WTC11 (cell line): Measurements from ENCODE around the gene PCSK9. TPM values are rescaled to one million over a fixed set of nuclear protein-coding genes. Genes with fewer than 3 reads are reported as not detected.
A peak's percentile ranks its signal among the peaks of the same experiment; 100 is the strongest.

Source experiments
- ATAC-seq: fragments of 200-7000 bp; cut with Tn5 transposase; 2 replicates; pipeline ENCODE4 v1.10.0; 2021; ENCODE audit warnings: mild to moderate bottlenecking, moderate library complexity
- CTCF ChIA-PET: fragments of 300-600 bp; sonication (Branson Sonifier 250); formaldehyde crosslinking; loops from one replicate; lab custom pipeline; 2021; ENCODE audit warnings: antibody characterized with exemption; lab: Charles Lee
- POLR2A ChIA-PET: fragments of 350-600 bp; sonication (Branson Sonifier 250); formaldehyde crosslinking; loops from one replicate; lab custom pipeline; 2021; ENCODE audit warnings: antibody characterized with exemption; lab: Charles Lee
- DNase-seq: peaks from one replicate; pipeline ENCODE4 v3.0.0; 2021; ENCODE audit warnings: low spot score
- H3K27ac Mint-ChIP-seq: 2 replicates; pipeline ENCODE4 v1.8.0; 2021; ENCODE audit warnings: mixed read lengths
- H3K27me3 Mint-ChIP-seq: 2 replicates; pipeline ENCODE4 v1.8.0; 2021; ENCODE audit warnings: low read depth, mild to moderate bottlenecking, moderate library complexity, mixed read lengths
- H3K36me3 Mint-ChIP-seq: 2 replicates; pipeline ENCODE4 v1.8.0; 2021; ENCODE audit warnings: mixed read lengths
- H3K4me1 Mint-ChIP-seq: 2 replicates; pipeline ENCODE4 v1.8.0; 2022; ENCODE audit warnings: mixed read lengths
- H3K4me3 Mint-ChIP-seq: 2 replicates; pipeline ENCODE4 v1.8.0; 2021; ENCODE audit warnings: mild to moderate bottlenecking, moderate library complexity, mixed read lengths
- H3K9me3 Mint-ChIP-seq: 2 replicates; pipeline ENCODE4 v1.8.0; 2021; ENCODE audit warnings: mixed read lengths
- AR ChIP-seq: fragments of 250-450 bp; sonication (Bioruptor Pico); IDR thresholded peaks from 2 replicates; pipeline ENCODE4 v1.9.0; 2021; ENCODE audit warnings: mild to moderate bottlenecking
- E2F4 ChIP-seq: sonication (generic); formaldehyde crosslinking; IDR thresholded peaks from 2 replicates; pipeline ENCODE4 v1.8.1; 2022; ENCODE audit warnings: low read depth, mild to moderate bottlenecking, moderate library complexity, missing genetic modification reagents, borderline replicate concordance
- ETV6 ChIP-seq: sonication (generic); formaldehyde crosslinking; IDR thresholded peaks from 2 replicates; pipeline ENCODE4 v1.8.1; 2022; ENCODE audit warnings: mild to moderate bottlenecking, missing genetic modification reagents
- FOXK1 ChIP-seq: sonication (generic); formaldehyde crosslinking; IDR thresholded peaks from 2 replicates; pipeline ENCODE4 v1.8.0; 2022; ENCODE audit warnings: mild to moderate bottlenecking, moderate library complexity, missing genetic modification reagents
- ZBTB21 ChIP-seq: sonication (generic); formaldehyde crosslinking; IDR thresholded peaks from 2 replicates; pipeline ENCODE4 v1.8.1; 2023; ENCODE audit warnings: mild to moderate bottlenecking, missing genetic modification reagents, borderline replicate concordance
- ZNF138 ChIP-seq: sonication (generic); formaldehyde crosslinking; conservative IDR thresholded peaks from 2 replicates; pipeline ENCODE4 v1.8.1; 2022; ENCODE audit warnings: mild to moderate bottlenecking, moderate library complexity, missing genetic modification reagents
- ZNF512 ChIP-seq: sonication (generic); formaldehyde crosslinking; IDR thresholded peaks from 2 replicates; pipeline ENCODE4 v1.8.1; 2022; ENCODE audit warnings: missing genetic modification reagents, borderline replicate concordance
- total RNA-seq: library from RNA; stranded (reverse); gene quantifications from 3 replicates; pipeline ENCODE4 v1.2.3, GENCODE V29; 2021
- TF ChIP-seq, protein P1 (sequence below): sonication (generic); formaldehyde crosslinking; IDR thresholded peaks from 2 replicates; pipeline ENCODE4 v1.8.1; 2022; ENCODE audit warnings: mild to moderate bottlenecking, moderate library complexity, missing genetic modification reagents
- TF ChIP-seq, protein P2 (sequence below): sonication (generic); formaldehyde crosslinking; conservative IDR thresholded peaks from 2 replicates; pipeline ENCODE4 v1.8.1; 2022; ENCODE audit warnings: mild to moderate bottlenecking, missing genetic modification reagents
- TF ChIP-seq, protein P3 (sequence below): sonication (generic); formaldehyde crosslinking; conservative IDR thresholded peaks from 2 replicates; pipeline ENCODE4 v1.8.1; 2023; ENCODE audit warnings: mild to moderate bottlenecking, low read depth, missing genetic modification reagents, moderate library complexity

The PCSK9 gene
- total RNA-seq, 1 experiment from 2014 or later, result 73.2 TPM

DNA sequence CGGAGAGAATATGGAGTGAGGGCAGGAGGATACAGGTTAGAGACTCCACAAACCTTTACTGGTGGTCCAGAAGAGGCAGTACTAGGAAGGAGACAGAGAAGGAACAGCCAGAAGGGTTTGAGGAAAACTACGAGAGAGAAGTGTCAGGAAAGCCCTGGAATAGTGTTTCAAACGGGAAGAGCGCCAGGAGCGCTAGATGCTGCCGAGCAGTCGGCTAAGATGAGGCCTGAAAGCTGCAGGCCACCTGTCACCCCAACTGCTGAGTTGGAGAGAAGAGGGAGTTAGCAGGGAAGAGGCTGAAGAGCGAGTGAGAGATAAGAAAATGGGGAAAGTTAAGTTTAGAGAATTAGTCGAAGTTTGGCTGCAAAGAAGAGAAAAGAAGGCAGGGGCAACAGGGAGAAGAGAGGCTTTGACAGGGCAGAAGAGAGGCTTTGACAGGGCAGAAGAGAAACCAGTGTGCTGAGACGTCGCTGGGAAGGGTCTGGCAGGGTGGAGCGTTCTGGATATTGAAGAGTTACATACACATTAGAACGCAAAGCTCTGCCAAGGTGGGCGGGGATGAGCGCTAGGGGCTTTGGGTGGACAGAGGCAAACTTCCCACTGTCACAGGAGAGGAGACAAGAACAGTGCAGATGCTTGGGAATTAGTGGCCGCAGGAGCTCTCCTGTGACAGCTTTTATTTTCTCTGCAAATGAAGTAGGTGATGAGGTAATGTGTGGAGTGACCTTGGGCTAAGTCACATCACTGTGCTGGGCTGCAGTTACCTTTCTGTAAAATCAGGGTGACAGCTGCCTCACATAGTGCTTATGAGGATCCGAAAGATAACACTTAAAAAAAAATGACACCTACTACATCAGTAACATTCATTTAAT lies 31.2 kb downstream of the PCSK9 start:
- peak overlapping the region; percentile 22; the same call in 1 of the 2 replicates for H3K27ac Mint-ChIP-seq

GRCh38 chr1:55071477-55071876 lies 32.1 kb downstream of the PCSK9 start:
- no peak overlapping the region for H3K4me3 Mint-ChIP-seq
- no peaks in the 10 kb centered on the region for H3K9me3 Mint-ChIP-seq
- H3K27ac Mint-ChIP-seq, result peak overlapping the region; percentile 71
- DNase-seq, result peak; percentile 67
- POLR2A ChIA-PET, result no interaction called here
- CTCF ChIA-PET, result interaction anchor here (0.5 to 1.5 kb wide), 12 partner anchors 8 to 267 kb away, joined by 3 to 9 read pairs (median 3); no protein-coding TSS in a partner anchor
- peak; percentile 98 for ATAC-seq
- H3K27me3 Mint-ChIP-seq, result no peaks in the 10 kb centered on the region
- TF ChIP-seq, protein P1, sequence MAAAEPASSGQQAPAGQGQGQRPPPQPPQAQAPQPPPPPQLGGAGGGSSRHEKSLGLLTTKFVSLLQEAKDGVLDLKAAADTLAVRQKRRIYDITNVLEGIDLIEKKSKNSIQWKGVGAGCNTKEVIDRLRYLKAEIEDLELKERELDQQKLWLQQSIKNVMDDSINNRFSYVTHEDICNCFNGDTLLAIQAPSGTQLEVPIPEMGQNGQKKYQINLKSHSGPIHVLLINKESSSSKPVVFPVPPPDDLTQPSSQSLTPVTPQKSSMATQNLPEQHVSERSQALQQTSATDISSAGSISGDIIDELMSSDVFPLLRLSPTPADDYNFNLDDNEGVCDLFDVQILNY (CRISPR knock-in tag), result no peak
- TF ChIP-seq, protein P2, sequence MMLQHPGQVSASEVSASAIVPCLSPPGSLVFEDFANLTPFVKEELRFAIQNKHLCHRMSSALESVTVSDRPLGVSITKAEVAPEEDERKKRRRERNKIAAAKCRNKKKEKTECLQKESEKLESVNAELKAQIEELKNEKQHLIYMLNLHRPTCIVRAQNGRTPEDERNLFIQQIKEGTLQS, result no peak
- no peak for TF ChIP-seq ZNF138
- TF ChIP-seq ETV6 (CRISPR knock-in tag), result no peak
- TF ChIP-seq ZBTB21 (CRISPR knock-in tag), result no peak
- TF ChIP-seq FOXK1 (CRISPR knock-in tag), result 0 out of 2 replicates have a peak, but pooled peaks have one; percentile 30
- TF ChIP-seq, protein P3, sequence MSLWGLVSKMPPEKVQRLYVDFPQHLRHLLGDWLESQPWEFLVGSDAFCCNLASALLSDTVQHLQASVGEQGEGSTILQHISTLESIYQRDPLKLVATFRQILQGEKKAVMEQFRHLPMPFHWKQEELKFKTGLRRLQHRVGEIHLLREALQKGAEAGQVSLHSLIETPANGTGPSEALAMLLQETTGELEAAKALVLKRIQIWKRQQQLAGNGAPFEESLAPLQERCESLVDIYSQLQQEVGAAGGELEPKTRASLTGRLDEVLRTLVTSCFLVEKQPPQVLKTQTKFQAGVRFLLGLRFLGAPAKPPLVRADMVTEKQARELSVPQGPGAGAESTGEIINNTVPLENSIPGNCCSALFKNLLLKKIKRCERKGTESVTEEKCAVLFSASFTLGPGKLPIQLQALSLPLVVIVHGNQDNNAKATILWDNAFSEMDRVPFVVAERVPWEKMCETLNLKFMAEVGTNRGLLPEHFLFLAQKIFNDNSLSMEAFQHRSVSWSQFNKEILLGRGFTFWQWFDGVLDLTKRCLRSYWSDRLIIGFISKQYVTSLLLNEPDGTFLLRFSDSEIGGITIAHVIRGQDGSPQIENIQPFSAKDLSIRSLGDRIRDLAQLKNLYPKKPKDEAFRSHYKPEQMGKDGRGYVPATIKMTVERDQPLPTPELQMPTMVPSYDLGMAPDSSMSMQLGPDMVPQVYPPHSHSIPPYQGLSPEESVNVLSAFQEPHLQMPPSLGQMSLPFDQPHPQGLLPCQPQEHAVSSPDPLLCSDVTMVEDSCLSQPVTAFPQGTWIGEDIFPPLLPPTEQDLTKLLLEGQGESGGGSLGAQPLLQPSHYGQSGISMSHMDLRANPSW (CRISPR knock-in tag), result no peak
- TF ChIP-seq E2F4 (CRISPR knock-in tag), result no peak
- TF ChIP-seq, all 79 proteins: peak for 1
- no peaks in the 10 kb centered on the region for H3K4me1 Mint-ChIP-seq
- peaks cover 71% of the 10 kb centered on the region for H3K36me3 Mint-ChIP-seq

More for the DNA sequence above, 31.2 kb downstream of the PCSK9 start:
- no peak for TF ChIP-seq AR (CRISPR knock-in tag)
- TF ChIP-seq ZNF512, result no peak
- ATAC-seq (no peak), DNase-seq (no peak)
- peaks cover 70% of the 10 kb centered on the region for H3K36me3 Mint-ChIP-seq
- no peak overlapping the region for H3K4me3 Mint-ChIP-seq
- H3K4me1 Mint-ChIP-seq, result no peaks in the 10 kb centered on the region
- no peaks in the 10 kb centered on the region for H3K9me3 Mint-ChIP-seq
- POLR2A ChIA-PET, result interaction anchor here (1.0 kb wide), 1 partner anchor 9 kb away, joined by 3 read pairs; no protein-coding TSS in a partner anchor
- no peaks in the 10 kb centered on the region for H3K27me3 Mint-ChIP-seq
- CTCF ChIA-PET, result interaction anchor here (0.8 to 1.5 kb wide), 6 partner anchors 7 to 268 kb away, joined by 3 to 9 read pairs (median 4); no protein-coding TSS in a partner anchor
